ENCODE results near the gene PRRT1B.

Gene PRRT1B

DNA sequence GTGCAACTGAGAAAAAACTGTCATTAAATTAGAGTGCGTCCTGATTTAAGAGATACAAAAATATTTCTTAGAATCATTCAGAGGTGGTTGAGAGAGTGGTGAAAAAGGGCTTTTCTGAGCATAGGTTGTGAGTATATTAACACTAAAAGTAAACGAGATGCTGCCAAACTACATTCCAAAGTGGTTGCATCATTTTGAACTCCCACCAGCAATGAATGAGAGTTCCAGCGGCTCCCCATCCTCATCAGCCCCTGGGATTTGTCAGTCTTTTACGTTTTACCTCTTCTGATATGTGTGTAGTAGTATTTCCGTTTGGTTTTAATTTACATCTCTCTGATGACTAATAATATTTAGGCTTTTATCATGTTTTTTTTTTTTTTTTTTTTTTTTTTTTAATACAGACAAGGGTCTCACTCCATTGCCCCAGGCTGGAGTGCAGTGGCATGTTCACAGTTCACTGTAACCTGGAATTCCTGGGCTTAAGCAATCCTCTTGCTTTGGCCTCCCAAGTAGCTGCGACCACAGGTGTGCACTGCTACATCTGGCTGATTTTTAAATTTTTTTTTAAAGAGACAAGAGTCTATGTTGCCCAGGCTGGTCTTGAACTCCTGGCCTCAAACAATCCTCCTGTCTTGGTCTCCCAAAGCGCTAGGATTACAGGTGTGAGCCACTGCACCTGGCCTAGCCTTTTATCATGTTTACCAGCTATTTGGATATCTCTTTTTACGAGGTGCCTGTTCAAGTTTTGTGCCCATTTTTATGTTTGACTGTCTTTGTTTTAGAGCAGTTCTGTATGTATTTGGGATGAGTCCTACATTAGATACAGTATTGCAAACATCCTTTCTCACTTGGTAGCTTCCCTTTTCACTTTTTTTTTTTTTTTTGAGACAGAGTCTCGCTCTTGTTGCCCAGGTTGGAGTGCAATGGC lies 17.0 kb downstream of the PRRT1B start:
- H3K4me3 ChIP-seq (ENCODE audit: control insufficient read depth, low read depth, low read length): no peak overlapping the region
- peak; percentile 39 for DNase-seq (ENCODE audit: low read depth)
- TF ChIP-seq, protein P1, sequence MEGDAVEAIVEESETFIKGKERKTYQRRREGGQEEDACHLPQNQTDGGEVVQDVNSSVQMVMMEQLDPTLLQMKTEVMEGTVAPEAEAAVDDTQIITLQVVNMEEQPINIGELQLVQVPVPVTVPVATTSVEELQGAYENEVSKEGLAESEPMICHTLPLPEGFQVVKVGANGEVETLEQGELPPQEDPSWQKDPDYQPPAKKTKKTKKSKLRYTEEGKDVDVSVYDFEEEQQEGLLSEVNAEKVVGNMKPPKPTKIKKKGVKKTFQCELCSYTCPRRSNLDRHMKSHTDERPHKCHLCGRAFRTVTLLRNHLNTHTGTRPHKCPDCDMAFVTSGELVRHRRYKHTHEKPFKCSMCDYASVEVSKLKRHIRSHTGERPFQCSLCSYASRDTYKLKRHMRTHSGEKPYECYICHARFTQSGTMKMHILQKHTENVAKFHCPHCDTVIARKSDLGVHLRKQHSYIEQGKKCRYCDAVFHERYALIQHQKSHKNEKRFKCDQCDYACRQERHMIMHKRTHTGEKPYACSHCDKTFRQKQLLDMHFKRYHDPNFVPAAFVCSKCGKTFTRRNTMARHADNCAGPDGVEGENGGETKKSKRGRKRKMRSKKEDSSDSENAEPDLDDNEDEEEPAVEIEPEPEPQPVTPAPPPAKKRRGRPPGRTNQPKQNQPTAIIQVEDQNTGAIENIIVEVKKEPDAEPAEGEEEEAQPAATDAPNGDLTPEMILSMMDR (conservative IDR thresholded peaks at IDR 0.05; ENCODE audit: control insufficient read depth, insufficient read depth, low read depth, low read length): no peak

DNA sequence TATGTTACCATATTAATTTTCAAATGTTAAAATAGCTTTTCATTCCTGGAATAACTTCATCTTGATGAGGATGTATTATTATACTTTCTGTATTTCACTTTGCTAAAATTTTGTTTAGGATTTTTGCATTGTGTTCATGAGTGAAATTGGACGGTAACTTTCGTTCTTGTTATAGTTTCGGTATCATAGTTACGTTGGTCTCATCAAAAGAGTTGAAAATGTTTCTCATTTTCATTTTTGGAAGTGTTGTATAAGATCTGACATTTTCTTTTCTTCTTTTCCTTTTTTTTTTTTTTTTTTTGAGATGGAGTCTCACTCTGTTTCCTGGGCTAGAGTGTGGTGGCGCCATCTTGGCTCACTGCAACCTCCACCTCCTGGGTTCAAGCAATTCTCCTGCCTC lies 20.0 kb downstream of the PRRT1B start:
- TF ChIP-seq, protein P1 (conservative IDR thresholded peaks at IDR 0.05; ENCODE audit: control insufficient read depth, insufficient read depth, low read depth, low read length): no peak
- no peak overlapping the region for H3K4me3 ChIP-seq (ENCODE audit: control insufficient read depth, low read depth, low read length)
- DNase-seq (ENCODE audit: low read depth): no peak

DNA sequence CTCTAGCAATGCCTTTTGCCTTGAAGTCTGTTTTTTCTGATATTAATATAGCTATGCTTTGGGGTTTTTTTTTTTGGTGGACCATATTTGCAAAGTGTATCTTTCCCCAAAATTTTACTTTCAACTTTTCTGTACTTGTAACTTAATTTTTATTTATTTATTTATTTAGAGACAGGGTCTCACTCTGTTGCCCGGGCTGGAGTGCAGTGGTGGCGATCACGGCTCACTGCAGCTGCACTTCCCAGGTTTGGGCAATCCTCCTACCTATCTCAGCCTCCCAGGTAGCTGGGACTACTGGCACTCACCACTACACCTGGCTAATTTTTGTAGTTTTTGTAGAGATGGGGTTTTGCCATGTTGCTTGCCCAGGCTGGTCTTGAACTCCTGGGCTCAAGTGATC lies 20.8 kb downstream of the PRRT1B start:
- no peak for DNase-seq (ENCODE audit: low read depth)
- TF ChIP-seq, protein P1 (conservative IDR thresholded peaks at IDR 0.05; ENCODE audit: control insufficient read depth, insufficient read depth, low read depth, low read length): no peak
- H3K4me3 ChIP-seq (ENCODE audit: control insufficient read depth, low read depth, low read length): no peak overlapping the region

DNA sequence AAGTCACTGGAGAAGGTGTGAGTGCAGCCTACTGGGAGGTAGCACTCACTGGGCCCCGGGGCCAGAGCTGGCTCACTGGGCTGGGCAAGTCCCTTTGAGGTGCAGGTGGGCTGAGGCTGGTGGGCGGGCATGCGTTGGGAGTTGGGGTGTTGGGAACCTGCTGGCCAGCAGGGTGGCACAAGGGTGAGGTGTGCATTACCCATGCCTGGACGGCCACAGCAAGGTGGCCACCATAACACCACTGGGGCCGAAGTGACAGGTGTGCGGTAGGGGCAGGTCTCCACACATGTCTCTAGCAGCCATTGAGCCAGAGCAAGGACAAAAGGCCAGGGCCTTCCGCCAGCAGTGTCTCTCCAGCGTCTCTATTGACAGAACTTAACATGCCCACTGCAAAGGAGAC lies 22.6 kb downstream of the PRRT1B start:
- TF ChIP-seq, protein P1 (conservative IDR thresholded peaks at IDR 0.05; ENCODE audit: control insufficient read depth, insufficient read depth, low read depth, low read length): no peak
- no peak for DNase-seq (ENCODE audit: low read depth)
- H3K4me3 ChIP-seq (ENCODE audit: control insufficient read depth, low read depth, low read length): no peak overlapping the region

DNA sequence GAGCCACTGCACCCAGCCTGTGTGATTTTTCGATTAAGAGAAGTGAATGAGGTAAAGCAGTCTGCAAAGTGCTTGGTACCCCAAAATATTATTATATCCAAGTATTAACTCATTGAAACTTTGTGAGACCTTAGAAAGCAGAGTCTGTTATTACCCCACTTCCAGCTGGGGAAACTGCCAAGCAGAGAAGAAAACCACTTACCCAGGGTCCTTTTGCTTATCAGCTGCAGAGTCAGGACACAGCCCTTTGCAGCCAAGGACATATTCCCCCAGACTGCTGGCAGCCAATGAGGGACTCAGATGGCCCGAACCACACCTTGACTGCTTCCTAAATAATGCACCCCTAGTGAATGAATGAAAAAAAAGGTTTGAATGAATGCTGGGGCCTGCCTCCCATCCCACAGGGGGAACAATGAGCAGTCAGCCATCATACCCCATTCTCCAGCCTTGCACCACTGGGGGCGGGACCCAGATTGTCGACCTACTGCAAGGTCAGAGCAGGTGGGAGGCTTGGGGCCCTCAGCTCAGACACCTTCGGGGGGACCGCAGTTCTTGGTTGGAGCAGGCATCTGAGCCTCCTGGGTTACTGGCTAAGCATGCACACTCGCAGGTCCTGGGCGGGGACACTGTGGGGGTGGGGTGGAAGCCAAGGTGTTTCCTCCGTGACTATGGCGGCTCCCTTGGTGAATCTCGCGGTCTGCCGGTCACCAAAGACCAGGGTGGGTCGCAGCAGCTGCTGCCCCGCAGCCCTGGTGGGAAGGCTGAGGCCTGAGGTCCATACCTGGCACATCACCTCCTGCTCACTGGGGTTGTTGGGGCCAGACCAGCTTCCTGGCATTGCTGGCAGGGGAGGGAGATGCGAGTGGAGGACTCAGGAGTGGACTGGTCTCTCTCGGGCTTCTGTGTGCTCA lies 29.7 kb downstream of the PRRT1B start:
- no peak overlapping the region for H3K4me3 ChIP-seq (ENCODE audit: control insufficient read depth, low read depth, low read length)
- no peak for DNase-seq (ENCODE audit: low read depth)
- TF ChIP-seq, protein P1 (conservative IDR thresholded peaks at IDR 0.05; ENCODE audit: control insufficient read depth, insufficient read depth, low read depth, low read length): no peak

DNA sequence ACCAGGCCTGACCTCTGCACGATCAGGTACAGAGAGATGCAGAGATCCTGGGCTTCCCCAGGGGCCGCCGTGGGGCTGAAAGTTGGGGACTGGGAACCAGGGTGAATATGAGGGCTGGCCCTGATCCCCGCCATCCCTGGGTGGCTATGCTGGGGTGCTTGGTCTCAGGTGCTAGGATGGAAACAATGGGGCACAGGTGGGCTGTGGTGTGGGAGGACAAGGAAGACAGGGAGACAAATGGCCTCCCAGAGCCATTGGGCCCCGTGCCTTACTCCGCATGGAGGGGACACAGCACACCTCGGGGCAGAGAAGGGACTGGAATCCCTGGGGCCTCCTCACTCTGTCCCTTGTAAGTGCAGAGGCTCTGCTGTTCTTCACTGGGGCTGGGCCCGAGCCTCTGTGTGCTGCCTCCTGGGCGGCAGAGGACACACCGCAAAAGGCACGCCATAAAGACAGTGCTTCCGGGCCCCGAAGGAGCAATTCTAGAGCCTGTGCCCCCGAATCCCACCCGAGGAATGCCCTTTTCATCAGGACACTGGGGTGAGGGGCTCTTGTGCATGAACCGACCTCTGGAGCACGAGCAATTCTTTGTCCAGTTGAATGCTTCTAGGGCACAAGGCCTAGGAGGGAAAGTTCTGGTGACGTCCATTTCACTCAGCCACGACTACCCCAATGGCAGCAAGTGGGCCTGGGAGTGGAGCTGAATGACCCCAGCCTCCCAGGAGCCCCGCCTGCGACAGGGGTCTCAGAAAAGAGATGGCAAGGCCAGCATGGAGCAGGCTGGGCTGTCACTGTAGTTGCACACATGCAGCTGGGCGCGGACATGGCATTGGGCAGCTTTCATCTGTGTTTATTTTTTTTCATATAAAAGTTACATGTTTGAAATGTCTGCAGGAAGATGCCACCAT lies 30.9 kb downstream of the PRRT1B start:
- DNase-seq (ENCODE audit: low read depth): no peak
- no peak overlapping the region for H3K4me3 ChIP-seq (ENCODE audit: control insufficient read depth, low read depth, low read length)
- TF ChIP-seq, protein P1 (conservative IDR thresholded peaks at IDR 0.05; ENCODE audit: control insufficient read depth, insufficient read depth, low read depth, low read length): no peak

Measured in fibroblast of mammary gland (primary cell).